NCI-H187 treated with DMSO at 0.1 percent for 48 hours (cell line): ENCODE measurements around the gene MSL1.
"Not testable (repeated sequence)": the region's sequence is repeated elsewhere in the genome, so short reads cannot be mapped to it uniquely, and the experiment has no call there.

Source experiments
- DNase-seq: peaks from one replicate; lab custom pipeline; 2025; lab: John Stamatoyannopoulos, UW

MSL1 gene

DNA sequence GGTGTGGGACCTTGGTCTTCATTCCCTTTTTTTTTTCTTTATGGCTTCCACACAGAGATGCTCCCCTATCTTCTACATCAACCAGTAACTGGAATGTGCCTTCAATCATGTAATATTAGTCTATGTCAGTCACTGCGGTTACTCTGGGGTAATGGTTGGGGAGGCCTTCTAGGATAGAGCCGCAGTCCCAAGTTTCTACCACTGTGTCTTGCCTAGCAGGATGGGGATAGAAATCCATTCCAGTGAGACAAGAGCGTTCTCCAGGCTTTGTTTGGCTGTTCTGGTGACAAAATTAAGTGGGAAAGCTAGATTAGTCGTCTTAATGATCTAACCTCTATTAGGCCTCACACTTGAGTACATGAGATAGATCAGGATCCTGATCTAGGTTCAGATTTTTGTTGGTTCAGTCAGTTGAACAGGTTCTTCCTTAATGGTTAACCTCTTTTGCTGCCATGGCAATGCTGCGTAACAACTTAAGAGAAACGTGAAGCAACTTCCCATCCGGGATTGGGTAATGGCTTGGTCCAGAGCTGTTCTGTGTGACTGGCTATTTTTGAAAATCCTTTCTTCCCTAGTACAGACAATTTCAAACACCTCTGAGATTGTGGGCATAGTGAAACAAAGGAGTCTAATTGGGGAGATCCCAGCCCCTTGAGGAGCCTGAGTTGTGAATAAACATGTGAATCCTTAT lies 8.7 kb downstream of the MSL1 start:
- no peak for DNase-seq

DNA sequence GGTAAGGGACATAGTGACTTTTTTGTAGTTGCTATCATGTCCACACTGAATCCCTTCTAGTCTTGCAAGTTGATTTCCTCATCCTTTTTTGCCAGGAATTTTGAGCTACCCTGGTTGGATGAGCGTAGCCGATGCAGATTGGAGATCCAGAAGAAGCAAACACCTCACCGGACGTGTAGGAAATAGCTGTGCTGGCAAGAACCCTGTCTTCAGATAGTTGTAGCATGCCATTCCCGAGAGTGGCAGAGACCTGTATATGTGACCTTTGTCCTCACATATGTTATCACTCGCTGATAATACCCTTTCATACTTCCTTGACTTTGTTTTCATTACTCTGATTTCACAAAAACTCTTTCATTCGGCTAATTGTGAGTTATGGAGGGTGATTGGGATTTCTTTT lies 12.4 kb downstream of the MSL1 start:
- no peak for DNase-seq

DNA sequence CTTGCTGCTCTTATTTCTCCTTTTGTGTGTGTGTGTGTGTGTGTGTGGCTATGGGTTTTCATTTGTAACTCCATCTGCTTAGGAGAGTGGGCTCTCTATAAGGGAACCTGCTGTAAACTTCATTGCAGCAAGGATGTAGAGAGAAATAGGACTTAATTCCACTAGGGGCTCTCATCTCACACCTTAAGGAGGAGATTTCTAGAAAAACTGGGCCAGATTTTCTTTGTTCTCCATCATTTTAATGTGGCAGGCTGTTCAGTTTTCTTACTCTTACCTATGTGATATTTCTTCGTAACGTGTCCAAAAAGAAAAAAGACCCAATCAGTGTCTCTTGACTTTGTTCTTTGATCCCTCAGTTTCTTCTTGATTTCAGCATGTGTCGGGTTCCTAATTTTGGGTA lies 14.0 kb downstream of the MSL1 start:
- no peak for DNase-seq

GRCh38 chr17:40139566-40140058 lies 17.8 kb downstream of the MSL1 start:
- DNase-seq = no peak

- DNase-seq = not testable (repeated sequence)
Observed at GRCh38 chr17:40143166-40143565, 21.4 kb downstream of the MSL1 start.

DNA sequence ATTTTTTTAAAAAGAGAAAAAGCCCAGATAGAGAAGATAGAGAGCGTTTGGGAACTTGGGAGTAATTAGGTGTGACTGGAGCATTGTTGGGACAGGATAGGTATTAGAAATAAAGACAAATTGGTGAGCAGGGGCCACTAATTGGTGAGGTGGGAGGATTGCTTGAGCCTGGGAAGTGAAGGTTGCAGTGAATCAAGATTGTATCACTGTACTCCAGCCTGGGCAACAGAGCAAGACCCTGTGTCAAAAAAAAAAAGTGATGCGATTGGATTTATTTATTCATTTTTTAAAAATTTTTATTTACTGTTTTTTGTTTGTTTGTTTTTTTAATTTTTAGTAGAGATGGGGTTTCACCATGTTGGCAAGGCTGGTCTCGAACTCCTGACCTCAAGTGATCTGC lies 23.7 kb downstream of the MSL1 start:
- no peak for DNase-seq

- no peak for DNase-seq
Observed at GRCh38 chr17:40148527-40148926, 26.8 kb downstream of the MSL1 start.

DNA sequence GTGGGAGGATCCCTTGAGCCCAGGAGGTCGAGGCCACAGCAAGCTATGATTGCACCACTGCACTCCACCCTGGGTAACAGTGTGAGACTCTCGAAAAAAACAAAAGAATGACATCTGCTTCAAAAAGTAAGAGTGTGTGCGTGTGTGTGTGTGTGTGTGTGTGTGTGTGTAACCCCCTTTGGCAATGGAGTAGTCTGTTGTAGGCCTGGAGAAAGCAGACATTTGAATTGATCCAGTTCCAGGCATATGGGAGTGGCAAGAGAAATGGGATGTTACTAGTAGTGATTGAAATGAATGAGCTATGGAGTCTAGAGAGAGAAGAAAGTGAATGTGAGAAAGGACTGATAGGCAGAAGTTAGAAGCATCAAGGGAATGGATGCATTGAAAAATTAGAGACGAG lies 28.5 kb downstream of the MSL1 start:
- no peak for DNase-seq

GRCh38 chr17:40151414-40151963 lies 29.7 kb downstream of the MSL1 start:
- no peak for DNase-seq

GRCh38 chr17:40153603-40154236 lies 31.9 kb downstream of the MSL1 start:
- no peak for DNase-seq

DNA sequence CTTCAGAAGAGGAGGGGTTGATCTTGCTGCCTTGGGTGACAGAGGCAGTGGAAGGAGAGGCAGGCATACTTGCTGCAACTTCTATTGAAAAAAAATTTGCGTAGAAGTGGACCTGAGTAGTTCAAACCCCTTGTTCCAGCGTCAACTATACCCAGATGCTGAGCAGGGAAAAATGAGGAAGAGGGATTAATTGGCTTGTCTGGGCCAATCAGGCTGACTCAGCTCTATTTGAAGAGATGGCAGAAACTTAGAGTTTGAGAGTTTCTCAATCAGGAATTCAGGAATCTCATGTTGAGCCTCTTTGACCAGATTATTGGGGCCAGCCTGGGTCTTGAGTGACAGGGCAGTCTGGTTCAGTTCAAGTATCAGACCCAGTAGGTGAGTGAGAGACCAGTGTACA lies 36.2 kb downstream of the MSL1 start:
- no peak for DNase-seq

DNA sequence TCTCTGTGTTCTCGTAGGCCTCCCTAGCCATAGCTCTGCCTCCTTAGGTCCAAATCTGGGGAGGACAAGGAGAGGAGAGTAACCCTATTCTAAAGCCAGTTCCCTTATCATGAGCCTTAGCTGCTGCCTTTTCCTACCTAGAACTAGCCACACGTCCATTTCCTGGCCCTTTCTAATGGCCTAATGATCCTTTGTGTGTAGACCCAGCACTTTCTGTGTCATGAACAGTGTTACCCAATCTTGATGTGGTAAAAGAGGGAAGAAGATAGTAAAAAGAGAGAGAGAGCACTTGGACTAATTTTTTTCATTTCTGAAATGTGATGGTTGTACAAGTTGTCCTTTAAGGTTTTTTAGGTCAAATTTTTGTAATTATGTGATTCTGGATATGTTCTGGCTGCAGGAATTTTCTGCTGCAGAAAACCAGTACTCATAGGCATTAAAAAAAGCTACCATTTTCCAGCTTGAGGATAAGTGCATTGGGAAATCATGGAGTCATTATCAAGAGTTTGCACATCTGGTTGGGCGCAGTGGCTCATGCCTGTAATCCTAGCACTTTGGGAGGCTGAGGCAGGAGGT lies 36.8 kb downstream of the MSL1 start:
- DNase-seq = no peak

DNA sequence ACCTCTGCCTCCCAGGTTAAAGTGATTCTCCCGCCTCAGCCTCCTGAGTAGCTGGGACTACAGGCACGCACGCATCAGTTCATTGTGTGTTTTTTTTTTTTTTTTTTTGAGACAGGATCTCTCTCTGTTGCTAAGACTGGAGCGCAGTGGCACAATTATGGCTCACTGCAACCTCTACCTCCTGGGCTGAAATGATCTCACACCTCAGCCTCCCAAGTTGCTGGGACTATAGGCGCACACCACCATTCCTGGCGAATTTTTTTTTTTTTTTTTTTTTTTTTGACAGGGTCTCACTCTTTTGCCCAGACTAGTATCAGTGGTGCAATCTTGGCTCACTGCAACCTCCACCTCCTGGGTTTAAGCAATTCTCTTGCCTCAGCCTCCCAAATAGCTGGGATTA lies 37.7 kb downstream of the MSL1 start:
- DNase-seq = no peak

GRCh38 chr17:40167685-40168261 lies 46.0 kb downstream of the MSL1 start:
- no peak for DNase-seq

GRCh38 chr17:40168262-40168832 lies 46.6 kb downstream of the MSL1 start:
- DNase-seq = no peak

GRCh38 chr17:40170325-40170724 lies 48.6 kb downstream of the MSL1 start:
- DNase-seq = no peak

GRCh38 chr17:40171750-40172149 lies 50.0 kb downstream of the MSL1 start:
- no peak for DNase-seq

DNA sequence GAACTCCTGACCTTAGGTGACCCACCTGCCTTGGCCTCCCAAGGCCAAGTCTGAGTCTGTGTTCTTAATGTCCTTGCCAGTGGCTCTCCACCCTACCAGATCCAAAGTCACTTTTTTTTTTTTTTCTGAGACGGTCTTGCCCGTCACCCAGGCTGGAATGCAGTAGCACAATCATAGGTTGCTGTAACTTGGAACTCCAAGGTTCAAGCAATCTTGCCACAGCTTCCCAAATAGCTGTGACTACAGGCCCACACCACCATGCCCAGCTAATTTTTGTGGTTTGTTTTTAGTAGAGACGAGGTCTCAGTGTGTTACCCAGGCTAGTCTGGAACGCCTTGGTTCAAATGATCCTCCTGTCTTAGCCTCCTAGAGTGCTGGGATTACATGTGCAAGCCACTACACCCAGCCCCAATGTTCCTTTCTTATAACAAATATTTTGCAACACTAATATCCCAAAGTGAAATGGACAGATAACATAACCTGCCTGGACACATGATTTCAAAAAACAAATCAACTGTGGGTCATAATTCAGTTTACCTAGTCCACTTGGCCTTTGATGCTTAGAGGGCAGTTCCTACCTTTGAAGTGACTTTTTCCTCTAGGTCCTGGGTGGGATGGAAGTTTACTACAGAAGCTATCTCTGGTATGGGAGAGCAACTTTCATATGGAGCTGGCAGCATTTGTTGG lies 51.5 kb downstream of the MSL1 start:
- no peak for DNase-seq

DNA sequence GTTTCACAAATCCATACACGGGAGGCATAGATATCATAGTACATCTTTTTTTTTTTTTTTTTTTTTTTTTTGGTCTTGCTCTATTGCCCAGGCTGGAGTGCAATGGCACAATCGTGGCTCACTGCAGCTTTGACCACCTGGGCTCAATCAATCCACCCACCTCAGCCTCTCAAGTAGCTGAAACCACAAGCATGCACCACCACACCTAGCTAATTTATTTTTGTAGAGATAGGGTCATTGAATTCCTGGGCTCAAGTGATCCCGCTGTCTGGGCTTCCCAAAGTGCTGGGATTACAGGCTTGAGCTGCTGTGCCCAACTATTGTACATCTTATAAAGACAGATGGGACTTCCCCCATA lies 52.0 kb downstream of the MSL1 start:
- DNase-seq = no peak

DNA sequence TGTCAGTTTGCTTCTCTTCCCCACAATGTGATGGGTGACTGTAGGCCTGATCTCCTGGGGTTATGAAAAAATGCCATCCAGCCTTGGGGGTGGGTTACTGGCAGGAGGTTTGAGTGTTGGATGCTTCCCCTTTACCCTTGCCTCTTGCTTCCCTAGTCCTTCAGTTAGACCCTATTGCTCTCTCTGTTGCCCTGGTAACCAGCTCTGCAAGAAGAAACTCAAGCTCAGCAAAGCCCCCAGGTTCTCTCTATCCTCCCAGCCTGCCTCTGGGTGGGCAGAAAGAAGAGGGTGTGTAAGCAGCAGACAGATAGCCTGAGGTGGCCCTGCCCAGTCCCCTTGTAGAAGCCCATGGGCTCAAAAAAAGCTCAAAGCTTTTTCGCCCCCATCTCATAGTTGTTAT lies 52.7 kb downstream of the MSL1 start:
- DNase-seq = no peak

DNA sequence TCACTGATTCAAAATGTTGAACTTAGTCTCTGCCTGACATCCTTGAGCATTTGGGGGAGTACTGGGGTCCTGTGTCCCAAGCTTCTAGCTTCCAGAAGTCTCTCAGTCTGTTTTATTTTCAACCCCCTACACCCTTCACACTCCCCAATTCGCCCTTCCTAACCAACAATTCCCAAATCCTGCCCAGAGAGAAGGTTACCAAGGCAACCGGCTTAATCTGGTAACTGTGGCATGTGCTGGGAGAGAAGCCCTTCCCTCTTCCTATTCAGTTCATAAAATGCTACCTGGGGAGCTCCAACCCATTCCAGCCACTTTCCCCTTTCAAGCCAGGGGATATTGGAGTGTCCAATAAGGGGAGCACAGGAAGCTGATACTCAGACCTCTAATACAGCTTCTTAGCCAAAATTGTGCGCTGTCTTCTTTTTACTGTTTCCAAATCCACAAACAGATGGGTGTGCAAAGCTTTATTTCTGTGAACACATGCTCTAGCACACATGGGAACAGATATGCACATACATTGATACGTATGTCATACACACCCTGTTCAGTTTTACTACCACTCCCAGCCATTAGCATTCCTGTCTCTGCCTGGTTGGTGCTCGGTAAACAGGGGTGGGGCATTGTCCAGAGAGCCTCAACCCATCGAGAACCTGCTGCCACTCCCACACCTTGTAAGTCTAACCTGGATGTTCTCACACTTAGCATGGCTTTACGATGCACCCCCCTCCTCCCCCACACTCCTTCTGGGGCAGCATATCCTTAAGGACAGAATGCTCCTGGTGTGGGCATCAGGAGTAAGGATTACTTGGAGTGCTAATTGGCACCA lies 54.4 kb downstream of the MSL1 start:
- DNase-seq = peak; percentile 8
